Measurements from ENCODE around the gene THY1. TPM values are rescaled to one million over a fixed set of nuclear protein-coding genes. Genes with fewer than 3 reads are reported as not detected.

The THY1 gene
- total and polyA plus RNA-seq, 9 of the 15 experiments (the other 6 are each of a cell fraction or from before 2014, with no cell fraction given), result 0.07 to 0.40 (median 0.16) TPM; not detected in 5

DNA sequence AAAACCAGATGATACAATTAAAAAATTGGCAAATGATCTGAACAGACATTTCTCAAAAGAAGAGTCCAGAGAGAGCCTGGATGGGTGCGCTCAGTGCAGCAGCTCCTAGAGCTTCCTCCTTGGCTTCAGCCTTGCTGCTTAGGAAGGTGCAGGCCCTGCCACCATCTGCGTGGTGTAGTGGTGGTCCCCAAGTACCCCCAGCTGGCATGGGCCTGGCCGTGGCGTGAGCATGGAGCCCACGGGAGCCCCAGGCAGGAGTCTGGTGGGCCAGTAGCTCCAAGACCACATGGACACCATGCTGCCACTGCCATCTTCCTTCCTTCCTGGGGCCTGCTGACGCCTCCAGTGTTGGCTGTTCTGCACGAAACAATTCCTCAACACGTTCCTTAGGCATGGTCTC lies 20.5 kb downstream of the THY1 start:
- H3K9ac ChIP-seq (ENCODE audit: insufficient read depth in 1 of 2, low read depth in 2 of 2, low read length in 2 of 2), result no peak overlapping the region
- peaks cover 6% of the 10 kb centered on the region for H3K9me3 ChIP-seq (replicated peaks; ENCODE audit: control insufficient read depth, insufficient read depth, low read depth, low read length)
- H3K27ac ChIP-seq (ENCODE audit: extremely low read depth, low read depth, low read length), result no peak overlapping the region
- ChIA-PET POLR2A (interaction anchor here (0.6 kb wide), 1 partner anchor 68 kb away, joined by 4 read pairs; no protein-coding TSS in a partner anchor), CTCF (ENCODE audit: low intra/inter-chr PET ratio) (no interaction called here)
- no peak overlapping the region for H2AFZ ChIP-seq (ENCODE audit: low read depth, low read length)
- H4K20me1 ChIP-seq (replicated peaks; ENCODE audit: control insufficient read depth, insufficient read depth, low read length), result no peaks in the 10 kb centered on the region
- BruUV-seq (replicated peaks), result no TSS peak
- H3K9me1 ChIP-seq (ENCODE audit: control insufficient read depth, insufficient read depth, low read length), result no peaks in the 10 kb centered on the region
- DNase-seq (ENCODE audit: extremely low read depth in 1 of 4, low spot score in 3 of 4) (no peak), FAIRE-seq (no peak), ATAC-seq (no peak)
- no peak overlapping the region for H3K4me2 ChIP-seq (ENCODE audit: insufficient read depth, low read length)
- no peaks in the 10 kb centered on the region for H3K79me2 ChIP-seq (ENCODE audit: control insufficient read depth, insufficient read depth, low read length)
- in situ Hi-C loops (cut with MboI), result no loop called here
- no peaks in the 10 kb centered on the region for H3K36me3 ChIP-seq (ENCODE audit: control insufficient read depth, insufficient read depth, low read length)
- 18% methylated on average over 8 of the region's 8 CpGs for WGBS (ENCODE audit: insufficient coverage, low coverage, missing lambda C conversion rate)
- peaks cover 0 to 4% of the 10 kb centered on the region in 2 experiments; a peak in 1 of 5 replicates for H3K4me1 ChIP-seq (replicated peaks in 1 of 2; ENCODE audit: control insufficient read depth in 2 of 2, insufficient read depth in 2 of 2, low read length in 2 of 2)
- intact Hi-C loops (cut with micrococcal nuclease), result no loop called here
- no peak overlapping the region for H3K4me3 ChIP-seq
- no peaks in the 10 kb centered on the region for H3K27me3 ChIP-seq (ENCODE audit: control insufficient read depth in 2 of 2, insufficient read depth in 2 of 2, low read length in 2 of 2)
- TF ChIP-seq, protein P1, sequence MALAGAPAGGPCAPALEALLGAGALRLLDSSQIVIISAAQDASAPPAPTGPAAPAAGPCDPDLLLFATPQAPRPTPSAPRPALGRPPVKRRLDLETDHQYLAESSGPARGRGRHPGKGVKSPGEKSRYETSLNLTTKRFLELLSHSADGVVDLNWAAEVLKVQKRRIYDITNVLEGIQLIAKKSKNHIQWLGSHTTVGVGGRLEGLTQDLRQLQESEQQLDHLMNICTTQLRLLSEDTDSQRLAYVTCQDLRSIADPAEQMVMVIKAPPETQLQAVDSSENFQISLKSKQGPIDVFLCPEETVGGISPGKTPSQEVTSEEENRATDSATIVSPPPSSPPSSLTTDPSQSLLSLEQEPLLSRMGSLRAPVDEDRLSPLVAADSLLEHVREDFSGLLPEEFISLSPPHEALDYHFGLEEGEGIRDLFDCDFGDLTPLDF (CRISPR knock-in tag; IDR thresholded peaks at IDR 0.05), result no peak
- no peak for TF ChIP-seq ZNF436 (CRISPR knock-in tag; IDR thresholded peaks at IDR 0.05)
- TF ChIP-seq KAT2B (IDR thresholded peaks at IDR 0.05; ENCODE audit: low read depth, low read length), result no peak
- no peak for TF ChIP-seq IFI16 (CRISPR knock-in tag; IDR thresholded peaks at IDR 0.05)
- TF ChIP-seq RCOR1 (IDR thresholded peaks at IDR 0.05; ENCODE audit: borderline replicate concordance in 1 of 2, low read depth in 2 of 2, low read length in 2 of 2), result no peak
- TF ChIP-seq, protein P2, sequence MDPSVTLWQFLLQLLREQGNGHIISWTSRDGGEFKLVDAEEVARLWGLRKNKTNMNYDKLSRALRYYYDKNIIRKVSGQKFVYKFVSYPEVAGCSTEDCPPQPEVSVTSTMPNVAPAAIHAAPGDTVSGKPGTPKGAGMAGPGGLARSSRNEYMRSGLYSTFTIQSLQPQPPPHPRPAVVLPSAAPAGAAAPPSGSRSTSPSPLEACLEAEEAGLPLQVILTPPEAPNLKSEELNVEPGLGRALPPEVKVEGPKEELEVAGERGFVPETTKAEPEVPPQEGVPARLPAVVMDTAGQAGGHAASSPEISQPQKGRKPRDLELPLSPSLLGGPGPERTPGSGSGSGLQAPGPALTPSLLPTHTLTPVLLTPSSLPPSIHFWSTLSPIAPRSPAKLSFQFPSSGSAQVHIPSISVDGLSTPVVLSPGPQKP (CRISPR knock-in tag; IDR thresholded peaks at IDR 0.05), result no peak
- TF ChIP-seq RBM14 (IDR thresholded peaks at IDR 0.05; ENCODE audit: borderline replicate concordance, insufficient read depth, low read depth, low read length), result no peak
- no peak for TF ChIP-seq ETV6 (IDR thresholded peaks at IDR 0.05; ENCODE audit: borderline replicate concordance in 1 of 2, low read depth in 2 of 2, low read length in 1 of 2)
- TF ChIP-seq ETV6 (CRISPR knock-in tag; IDR thresholded peaks at IDR 0.05; ENCODE audit: borderline replicate concordance), result no peak
